ENCODE results near the gene ERVFRD-1.
A peak's percentile ranks its signal among the peaks of the same experiment; 100 is the strongest.

ERVFRD-1 gene

GRCh38 chr6:11149551-11149950 is 38.0 kb upstream of the ERVFRD-1 start:
- DNase-seq (ENCODE audit: low spot score): no peak
- no peak for TF ChIP-seq CTCF (IDR thresholded peaks at IDR 0.05; ENCODE audit: borderline replicate concordance, control extremely low read depth, extremely low read depth, insufficient read depth, missing control alignments)
- in situ Hi-C loops (cut with MboI; ENCODE audit: low sequenced_read_pairs, unreplicated experiment): loop anchor here (10.0 kb wide), 1 partner anchor 425 kb away; no protein-coding TSS in a partner anchor

- DNase-seq (ENCODE audit: low spot score): no peak
- in situ Hi-C loops (cut with MboI; ENCODE audit: low sequenced_read_pairs, unreplicated experiment): loop anchor here (10.0 kb wide), 1 partner anchor 429 kb away; no protein-coding TSS in a partner anchor
- TF ChIP-seq CTCF (IDR thresholded peaks at IDR 0.05; ENCODE audit: borderline replicate concordance, control extremely low read depth, extremely low read depth, insufficient read depth, missing control alignments): no peak
Measured at GRCh38 chr6:11146117-11146826, 34.7 kb upstream of the ERVFRD-1 start.

- in situ Hi-C loops (cut with MboI; ENCODE audit: low sequenced_read_pairs, unreplicated experiment): loop anchor here (5.0 to 10.0 kb wide), 2 partner anchors 353 to 430 kb away; no protein-coding TSS in a partner anchor
Measured at GRCh38 chr6:11144393-11144851, 32.9 kb upstream of the ERVFRD-1 start.

GRCh38 chr6:11143394-11144371 is 32.2 kb upstream of the ERVFRD-1 start:
- DNase-seq (ENCODE audit: low spot score): no peak
- in situ Hi-C loops (cut with MboI; ENCODE audit: low sequenced_read_pairs, unreplicated experiment): loop anchor here (5.0 to 10.0 kb wide), 2 partner anchors 354 to 431 kb away; no protein-coding TSS in a partner anchor
- no peak for TF ChIP-seq CTCF (IDR thresholded peaks at IDR 0.05; ENCODE audit: borderline replicate concordance, control extremely low read depth, extremely low read depth, insufficient read depth, missing control alignments)

More at GRCh38 chr6:11144393-11144851, 32.9 kb upstream of the ERVFRD-1 start:
- DNase-seq (ENCODE audit: low spot score): peak; percentile 82
- TF ChIP-seq CTCF (IDR thresholded peaks at IDR 0.05; ENCODE audit: borderline replicate concordance, control extremely low read depth, extremely low read depth, insufficient read depth, missing control alignments): peak; percentile 94

- in situ Hi-C loops (cut with MboI; ENCODE audit: low sequenced_read_pairs, unreplicated experiment): loop anchor here (5.0 to 10.0 kb wide), 2 partner anchors 355 to 432 kb away; no protein-coding TSS in a partner anchor
- TF ChIP-seq CTCF (IDR thresholded peaks at IDR 0.05; ENCODE audit: borderline replicate concordance, control extremely low read depth, extremely low read depth, insufficient read depth, missing control alignments): no peak
- no peak for DNase-seq (ENCODE audit: low spot score)
Measured at GRCh38 chr6:11142296-11143027, 30.9 kb upstream of the ERVFRD-1 start.

Measured in GM13976 (cell line).